Activated CD4-positive, alpha-beta T cell treated with anti-CD3 and anti-CD28 coated beads for 24 hours (primary cell): ENCODE results near the gene ERF.

ENCODE experiments used
- DNase-seq, 2 donors: peaks; one replicate each; pipeline ENCODE4 v3.0.0-alpha.2; 2020; ENCODE audit warnings: low read depth in 2 of 2

The ERF gene

DNA sequence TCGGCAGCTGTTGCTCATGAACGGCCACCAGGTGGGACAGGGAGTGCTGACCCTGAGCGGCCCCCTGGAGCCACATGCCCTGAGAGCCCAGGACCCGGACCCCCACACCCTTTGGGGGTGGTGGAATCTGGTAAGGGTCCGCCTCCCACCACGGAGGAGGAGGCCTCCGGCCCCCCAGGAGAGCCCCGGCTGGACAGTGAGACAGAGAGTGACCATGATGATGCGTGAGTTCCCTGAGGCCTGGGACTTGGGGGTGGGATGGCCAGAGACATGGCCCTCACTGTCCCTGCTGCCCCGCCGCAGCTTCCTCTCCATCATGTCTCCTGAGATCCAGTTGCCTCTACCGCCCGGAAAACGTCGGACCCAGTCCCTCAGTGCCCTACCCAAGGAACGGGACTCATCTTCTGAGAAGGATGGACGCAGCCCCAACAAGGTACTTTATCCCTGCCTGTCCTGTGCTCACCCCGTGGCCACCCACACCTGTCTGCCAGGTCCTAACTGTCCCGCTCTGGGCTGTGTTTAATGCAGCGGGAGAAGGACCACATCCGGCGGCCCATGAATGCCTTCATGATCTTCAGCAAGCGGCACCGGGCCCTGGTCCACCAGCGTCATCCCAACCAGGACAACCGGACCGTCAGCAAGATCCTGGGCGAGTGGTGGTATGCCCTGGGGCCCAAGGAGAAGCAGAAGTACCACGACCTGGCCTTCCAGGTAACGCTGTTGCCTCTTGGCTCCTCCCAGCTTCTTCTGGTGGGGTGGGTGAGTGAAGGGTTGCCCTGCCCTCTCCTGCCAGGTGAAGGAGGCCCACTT, 32.3 kb upstream of the ERF start:
- DNase-seq: no peak

DNA sequence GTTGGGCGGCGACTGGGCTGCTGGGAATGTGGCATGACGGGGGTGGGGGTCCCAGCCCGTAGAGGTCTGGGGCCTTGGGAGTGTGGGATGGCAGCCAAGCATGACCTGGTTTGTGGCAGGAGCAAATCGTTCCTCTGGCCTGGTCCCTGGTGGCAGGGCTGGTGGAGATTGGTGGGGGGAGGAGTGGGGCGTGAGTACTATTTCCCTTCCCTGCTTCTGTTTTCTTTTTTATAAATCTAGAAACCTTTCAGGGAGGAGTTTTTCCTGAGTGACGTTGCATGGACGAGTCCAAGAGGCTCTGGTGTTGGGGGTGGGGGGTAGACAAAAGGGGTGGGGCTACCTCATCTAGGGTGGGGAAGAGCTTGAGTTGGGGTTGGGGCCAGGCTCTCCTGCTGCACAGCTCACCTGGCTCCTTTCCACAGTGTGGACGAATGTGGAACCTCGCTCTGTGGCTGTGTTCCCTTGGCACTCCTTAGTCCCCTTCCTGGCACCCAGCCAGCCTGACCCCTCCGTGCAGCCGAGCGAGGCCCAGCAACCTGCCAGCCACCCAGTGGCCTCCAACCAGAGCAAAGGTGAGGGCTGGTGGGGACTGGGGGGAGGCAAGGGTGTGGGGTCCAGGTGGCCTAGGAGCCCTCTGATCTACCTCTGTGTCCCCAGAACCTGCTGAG, 31.6 kb upstream of the ERF start:
- DNase-seq: no peak

DNA sequence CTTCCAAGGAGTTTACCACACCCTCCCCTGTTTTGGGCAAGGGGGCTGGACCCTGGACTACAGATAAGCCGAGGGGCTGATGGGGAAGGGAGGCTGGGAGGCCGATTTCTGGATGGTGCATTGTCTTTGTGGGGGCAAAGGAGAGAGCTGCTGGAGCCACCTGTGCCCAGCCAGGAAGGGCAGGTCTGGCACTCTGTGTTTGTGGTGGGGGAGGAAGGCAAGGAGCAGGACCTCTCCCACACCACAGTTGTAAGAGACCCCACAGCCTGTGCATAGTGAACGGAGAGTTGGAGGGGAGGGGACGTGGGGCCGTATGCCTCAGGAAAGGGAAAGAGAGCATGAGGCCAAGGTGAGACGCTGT, 31.0 kb upstream of the ERF start:
- DNase-seq: no peak

DNA sequence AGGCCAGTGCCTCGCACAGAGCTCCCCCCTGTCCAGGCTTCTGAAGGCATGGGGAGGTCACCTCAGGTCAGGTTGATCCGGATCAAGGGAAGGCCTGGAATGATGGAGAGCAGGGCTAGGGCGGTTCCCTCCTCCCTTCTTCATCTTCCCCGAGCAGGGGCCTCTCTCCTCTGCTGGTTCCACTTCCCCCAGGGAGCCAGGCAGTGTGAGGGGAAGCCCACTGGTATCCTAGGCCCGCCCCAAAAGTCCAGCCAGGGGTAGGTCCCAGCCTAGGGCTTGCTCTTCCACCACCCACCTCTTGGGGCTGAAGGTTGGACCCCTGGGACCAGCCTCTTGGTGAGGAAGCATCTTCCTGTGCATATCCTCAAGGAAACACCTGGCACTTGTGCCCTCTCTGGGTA, 30.6 kb upstream of the ERF start:
- no peak for DNase-seq

DNA sequence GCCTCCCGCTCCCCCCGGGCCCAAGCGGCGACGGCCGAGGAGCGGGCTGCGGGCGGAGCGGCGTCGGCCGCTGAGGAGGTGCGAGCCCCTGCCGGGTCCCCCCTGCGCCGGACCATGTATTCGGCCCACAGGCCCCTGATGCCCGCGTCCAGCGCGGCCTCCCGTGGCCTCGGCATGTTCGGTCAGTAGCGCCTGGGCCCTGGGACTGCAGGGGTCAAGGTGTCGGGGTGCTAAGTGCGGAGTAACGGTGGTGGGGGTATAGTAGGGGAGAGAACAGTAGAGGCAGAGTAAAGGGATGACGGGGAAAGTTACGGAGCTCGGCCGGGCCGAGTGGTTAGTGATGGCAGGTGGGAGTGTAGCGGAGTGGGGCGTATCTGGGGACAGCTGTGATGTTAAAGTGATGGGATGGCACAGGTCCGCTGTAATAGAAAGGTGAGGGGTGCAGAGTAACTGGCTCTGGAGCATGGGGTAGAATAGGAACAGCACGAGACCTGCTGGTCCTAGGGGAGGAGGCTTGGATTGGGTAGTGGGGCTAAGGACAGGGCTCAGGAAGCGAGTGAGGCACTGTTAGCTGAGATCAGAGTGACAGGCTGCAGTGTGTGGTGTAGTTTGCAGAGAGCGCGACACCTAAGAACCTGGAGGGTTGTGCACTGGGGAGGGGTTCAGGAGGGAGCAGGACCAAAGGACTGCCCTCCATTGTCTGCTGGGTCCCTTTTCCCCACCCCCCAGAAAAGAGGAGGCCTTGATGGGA, 29.8 kb upstream of the ERF start:
- no peak for DNase-seq

DNA sequence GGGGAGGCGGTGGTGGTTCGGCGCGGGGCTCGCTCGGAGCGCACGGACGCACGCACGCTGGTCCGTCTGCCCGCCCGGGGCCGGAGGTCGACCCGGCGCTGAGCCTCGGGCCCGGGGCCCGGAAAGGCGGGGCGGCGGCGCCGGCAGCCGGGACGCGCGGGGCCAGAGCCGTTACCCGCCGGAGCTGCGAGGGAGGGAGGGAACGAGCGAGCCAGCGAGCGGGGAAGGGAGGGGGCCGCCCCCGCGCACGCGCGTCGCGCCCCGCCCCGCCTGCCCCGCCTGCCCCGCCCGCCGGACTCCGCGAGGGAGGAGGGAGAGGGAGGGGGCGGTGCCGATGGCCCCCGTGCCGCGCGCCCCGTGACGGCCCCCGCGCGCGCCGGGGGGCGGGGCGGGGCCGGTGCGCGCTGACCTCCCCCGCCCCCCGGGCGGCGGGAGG, 29.2 kb upstream of the ERF start:
- peak in 1 of 2 donors; percentile 72 for DNase-seq

DNA sequence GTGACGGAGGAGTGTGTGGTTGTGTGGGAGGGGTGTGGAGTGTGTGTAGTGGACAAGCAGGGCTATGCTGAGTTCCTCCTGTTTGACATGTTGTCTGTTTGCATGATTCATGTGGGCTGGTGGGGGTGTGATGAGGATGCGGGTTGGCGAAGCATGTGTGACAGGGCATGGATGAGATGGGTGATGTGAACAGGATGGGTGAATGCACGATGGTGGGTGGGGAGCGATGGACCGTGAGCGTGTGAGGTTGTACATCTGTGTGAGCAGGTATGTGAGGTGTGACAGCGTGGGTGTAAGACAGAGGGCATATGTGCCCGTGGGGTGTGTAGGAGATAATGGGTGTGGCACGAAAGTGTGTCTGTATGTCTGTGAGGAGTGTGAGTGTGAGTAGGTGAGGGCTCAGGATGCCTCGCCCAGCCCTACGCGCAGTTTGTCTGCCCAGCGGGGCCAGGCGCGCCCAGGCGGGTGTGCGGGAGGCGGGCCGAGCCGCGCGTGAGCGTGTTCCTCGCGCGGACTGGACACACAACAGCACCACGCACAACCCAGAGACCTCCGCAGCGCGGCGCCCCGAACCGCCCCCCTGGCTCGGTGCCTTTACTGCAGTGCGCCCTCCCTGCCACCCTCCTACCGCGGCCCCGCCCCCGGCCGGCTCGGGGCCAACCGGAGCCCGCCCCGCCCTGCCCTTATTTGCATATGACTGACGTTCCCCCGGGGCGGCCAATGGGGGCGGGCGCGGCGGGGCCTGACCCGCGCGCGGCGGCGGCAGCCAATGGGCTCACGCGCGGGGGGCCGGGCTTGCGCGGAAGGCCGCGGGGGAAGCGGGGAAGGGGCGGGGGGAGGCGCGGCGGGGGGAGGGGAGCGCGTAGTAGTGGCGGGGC, 28.5 kb upstream of the ERF start:
- DNase-seq: peak; percentile 88 to 93

DNA sequence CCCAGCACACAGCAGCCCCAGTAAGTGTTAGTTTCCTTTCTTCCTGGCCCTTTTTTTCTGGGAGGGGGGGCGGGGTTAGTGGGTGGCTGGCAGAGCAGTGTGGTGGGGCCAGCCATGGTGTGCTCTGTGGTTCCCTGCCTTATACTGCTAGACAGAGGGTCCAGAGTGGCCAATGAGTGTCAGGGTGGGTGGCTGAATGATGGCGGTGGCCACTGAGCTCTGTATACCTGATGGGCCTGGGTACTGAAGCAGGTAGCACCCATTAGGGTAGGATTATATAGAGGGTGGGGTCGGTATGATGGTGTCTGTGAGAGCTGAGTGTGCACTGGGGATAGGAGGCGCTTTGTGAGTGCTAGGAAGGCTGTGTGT, 27.9 kb upstream of the ERF start:
- DNase-seq: no peak

DNA sequence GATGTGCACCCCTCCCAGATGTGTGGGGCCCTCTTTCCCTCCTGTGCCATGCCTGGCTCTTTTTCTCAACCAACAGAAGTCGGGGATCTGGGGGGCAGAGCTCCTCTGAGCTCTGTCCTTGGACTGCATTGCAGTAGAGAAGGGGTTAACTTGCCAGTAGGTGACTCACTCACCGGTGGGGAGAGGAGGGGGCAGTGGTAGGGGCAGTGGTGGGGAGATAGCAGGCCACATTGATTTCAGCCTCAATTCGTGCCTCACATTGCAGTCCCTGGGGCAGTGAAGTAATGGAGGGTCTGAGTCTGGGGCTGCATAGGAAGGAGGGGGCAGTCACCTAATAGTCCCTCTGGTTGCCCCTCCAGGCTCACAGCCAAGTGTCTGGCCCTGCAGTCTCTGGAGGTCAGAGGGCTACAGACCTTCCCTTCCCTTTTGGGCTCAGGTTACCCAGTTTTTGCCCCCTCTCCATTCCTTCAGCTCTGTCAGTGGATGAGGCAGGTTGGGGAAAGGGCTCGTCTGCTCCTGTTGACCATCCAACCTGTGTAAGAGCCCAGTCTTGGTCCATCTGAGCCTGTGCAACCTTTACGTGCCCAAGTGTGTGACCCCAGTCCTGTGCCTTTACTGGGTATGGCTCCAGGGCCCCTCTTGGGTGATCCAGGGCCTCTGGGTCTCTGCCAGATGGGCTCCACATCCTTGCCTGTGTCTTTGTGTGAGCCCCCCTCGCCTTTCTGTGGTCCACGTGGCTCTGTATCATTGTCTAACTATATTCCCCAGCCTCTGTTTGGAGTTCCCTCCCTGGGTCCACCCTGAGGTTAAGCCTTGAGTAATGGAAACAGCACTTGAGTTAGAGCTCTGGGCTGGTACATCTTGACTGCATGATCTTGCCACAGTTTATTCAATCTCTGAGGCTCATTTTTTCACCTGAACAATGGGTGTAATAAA, 27.2 kb upstream of the ERF start:
- DNase-seq: no peak

DNA sequence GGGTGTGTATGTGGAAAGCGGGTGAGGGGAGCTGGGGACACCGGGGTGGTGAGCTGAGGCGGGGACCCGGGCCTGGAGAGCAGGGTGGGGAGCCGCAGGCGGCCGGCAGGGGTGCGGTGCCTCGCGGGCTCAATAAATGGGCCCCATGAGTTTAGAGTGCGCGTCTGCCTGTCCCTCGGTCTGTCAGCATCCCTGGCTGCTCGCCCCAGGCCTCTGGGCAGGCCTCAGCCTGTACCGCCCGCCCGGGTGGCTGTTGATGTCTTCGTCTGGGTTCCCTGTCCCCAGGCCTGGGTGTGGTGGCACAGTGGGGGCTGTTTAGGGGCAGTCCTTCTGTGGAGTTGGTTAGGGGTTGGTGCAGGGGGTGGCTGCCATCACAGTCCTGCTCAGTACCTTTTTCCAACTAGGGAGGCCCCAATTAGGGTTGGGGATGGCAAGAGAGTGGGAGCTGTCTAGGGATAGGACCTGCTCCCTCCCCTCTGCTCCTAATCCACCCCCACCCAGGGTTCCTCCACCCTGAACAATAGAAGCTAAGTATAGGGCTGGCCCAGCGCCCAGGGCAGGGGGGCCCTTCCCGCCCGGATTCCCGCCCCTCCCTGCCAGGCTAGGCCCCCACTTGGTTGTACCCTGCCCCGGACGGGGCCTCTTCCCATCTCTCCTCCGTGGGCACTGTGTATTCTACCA, 26.4 kb upstream of the ERF start:
- no peak for DNase-seq

DNA sequence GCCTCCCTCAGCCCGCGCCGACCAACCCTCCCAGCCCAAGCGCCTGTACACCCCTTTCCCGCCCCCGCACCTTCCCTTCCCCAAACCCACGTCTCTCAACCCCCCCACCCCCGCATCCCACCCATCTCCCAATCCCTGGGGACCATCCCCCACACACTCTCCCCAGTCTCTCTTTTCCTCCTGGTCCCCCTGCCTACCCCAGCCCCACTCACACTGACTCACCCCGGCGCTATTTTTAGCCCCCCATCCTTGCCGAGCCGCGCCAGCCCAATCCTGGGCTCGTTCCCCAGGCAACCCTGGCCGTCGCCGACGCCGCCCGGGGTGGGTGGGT, 25.9 kb upstream of the ERF start:
- DNase-seq: no peak

DNA sequence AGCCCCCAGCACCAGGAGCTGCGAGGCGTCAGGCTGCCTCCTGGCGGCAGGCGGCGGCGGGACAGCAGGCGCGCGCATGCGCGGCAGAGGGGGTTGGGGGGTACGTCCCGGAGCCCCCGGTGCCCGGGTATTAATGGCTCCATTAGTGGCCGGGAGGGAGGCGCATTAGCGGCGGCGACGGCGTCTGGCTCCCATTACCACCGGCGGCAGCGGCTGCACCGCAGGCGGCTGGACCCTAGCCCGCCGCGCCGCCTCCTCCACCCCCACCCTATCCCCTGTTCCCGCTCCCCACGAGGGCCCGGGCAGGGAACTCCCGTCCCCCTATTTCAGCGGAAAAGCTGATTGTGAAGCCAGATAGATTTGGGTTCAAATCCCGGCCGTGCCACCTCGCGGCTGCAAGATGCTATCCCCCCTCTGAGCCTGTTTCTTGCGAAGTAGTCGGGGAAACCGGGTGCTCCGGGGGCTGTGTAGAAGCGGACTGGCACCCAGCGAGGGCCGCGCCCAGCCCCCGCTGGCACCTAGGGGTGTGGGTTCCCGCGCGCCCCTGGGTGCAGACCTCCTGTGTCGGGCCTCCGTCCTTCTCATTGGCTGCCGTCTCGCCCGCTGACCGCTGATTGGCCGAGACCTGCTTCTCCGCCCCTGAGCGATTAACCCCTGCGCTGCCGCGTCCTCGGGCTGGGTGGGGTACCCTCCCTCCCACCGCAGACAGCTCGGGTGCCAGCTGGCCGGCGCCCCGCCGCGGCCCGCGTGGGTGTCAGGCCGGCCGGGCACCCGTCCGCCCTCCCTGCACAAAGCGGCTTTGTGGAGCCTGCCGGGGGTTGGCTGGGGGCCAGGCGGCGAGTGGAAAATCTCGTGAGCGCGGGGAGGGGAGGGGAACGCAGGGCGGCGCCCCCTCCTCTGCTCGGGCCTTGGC, 25.2 kb upstream of the ERF start:
- DNase-seq: peak; percentile 76 to 86

DNA sequence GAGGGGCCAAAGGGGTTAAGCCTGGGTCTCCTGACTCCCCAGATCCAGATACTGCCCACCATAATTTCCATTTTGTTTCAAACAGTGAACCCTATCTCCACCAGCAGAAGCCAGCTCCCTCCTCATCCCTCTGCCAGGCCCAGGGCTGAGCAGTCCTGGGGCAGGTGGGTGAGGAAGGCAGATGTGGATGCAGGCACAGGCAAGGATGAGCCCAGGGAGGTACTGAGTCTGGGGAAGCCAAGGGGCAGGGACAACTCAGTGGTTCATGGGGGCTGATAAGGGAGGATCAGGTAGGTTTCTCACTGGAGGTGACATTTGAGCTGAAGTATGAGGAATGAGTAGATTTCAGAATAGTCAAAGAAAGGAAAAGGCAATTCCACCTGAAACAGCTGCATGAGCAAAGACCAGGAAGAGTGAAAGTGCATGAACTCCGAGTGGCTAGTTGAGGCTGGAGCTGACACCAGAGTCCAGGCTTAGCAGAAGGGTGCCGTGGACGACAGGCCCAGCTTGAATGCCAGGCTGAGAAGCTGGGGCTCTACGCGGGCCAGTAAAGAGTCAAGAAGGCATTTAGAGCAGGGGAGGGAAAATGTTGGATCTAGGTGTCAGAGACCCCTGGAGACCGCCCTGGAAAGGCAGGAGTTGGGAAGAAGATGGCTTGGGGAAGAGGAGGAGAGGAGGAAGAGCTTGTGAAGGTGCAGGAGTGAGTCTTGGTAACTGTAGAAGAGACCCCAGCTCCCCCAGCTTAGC, 24.4 kb upstream of the ERF start:
- no peak for DNase-seq

DNA sequence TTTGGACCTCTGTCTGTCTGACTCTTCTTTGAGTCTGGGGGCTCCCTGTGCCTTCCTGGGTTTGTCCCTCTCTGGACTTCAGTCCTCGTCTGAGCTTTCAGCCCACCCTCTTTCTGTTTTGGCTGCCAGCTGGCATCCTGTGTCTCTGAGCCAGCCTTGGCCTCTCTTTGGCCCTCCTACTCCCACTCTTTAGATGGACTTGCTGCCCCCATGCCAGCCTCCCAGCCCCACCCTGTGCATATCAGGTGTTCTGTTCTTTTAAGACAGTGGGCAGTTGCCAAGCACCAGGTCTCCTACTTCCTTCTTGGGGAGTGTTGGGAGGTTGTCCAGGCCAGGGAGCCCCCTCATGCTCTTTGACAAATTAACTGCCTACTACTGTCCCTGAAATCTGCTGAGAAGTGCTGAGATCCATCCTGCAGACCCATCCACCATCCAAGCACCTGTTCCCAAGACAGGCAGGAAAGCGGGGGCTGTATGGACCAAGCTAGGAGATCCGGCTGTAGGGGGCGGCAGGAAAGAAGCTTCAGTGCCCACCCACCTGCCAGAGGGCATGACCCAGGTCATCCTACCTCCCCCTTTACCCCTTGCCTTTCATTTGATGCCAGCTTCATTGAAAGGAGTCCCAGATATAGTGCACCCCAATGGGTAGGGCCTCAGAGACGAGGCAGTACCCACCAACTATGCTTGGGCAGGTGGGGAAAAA, 23.7 kb upstream of the ERF start:
- DNase-seq: no peak

DNA sequence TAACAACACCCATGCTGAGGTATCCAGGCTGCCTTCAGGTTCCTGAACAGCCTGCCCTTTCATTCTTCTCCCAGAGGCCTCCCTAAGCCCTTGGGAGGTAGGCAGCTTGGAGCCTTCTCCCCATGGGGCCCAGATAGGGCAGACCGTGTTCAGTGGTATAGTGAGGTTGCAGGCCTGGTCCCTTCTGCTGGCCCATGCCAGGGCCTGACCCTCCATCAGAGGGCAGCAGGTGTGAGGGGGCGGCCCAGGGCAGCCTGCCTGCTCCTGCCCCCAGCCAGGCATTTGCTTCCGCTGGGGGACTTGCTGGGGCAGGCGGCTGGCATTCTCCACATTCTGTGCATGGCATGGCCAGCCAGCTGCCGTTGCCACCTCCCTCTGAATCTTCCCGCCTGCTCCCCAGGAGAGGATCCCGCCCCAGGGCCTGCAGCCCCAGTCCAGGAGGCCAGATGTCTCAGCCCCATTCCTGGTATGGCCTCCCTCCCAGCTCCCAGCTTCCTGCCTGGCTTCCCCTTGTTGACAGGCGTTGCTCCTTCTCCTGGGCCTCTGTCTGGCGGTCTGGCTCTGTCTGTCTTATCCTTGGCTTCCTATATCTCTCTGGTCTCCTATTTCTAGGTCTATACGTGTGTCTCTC, 23.0 kb upstream of the ERF start:
- no peak for DNase-seq

DNA sequence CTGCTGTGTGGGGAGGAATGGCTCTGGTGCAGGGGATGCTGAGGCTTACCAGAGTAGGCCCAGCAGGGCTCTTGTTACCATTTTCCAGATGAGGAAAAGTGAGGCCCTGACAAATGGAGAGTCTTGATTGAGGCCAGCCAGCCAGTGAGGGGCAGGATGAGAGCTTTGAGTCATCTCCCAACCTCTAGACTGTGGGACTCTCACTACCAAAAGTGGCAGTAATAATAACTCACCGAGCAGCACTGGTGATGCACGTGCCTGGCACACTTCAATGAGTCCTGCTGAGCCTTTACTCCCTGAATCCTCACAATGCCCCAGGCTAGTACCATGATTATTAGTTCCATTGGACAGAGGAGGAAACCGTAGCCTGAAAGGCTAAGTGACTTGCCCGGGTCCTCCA, 21.9 kb upstream of the ERF start:
- DNase-seq: no peak

DNA sequence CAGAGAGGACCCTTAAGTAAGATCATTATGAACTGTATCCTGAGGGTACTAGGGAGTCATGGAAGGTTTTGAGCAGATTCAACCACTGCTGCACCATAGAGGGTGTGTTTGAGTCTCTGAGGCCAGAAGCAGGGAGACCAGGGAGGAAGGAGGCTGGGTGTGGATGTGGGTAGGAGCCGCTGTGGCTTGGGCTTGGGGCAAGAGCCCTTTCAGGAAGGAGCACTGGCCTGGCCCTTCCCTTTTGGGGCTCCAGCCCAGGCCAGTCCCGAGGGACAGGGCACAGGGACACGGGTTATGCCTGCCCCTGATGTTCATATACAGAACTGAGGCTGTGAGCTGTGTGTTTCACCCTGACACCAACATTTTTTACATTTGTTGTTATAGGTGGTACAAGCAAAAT, 21.4 kb upstream of the ERF start:
- DNase-seq: no peak
